ENCODE measurements around the gene TMEM39B.
"Not testable (repeated sequence)": the region's sequence is repeated elsewhere in the genome, so short reads cannot be mapped to it uniquely, and the experiment has no call there.

The TMEM39B gene

GRCh38 chr1:32116531-32116930 lies 43.8 kb downstream of the TMEM39B start:
- Mint-ChIP-seq H3K27ac (no peak overlapping the region), H3K4me1 (peaks cover 8% of the 10 kb centered on the region), H3K4me3 (no peak overlapping the region), H3K9me3 (no peaks in the 10 kb centered on the region), H3K27me3 (ENCODE audit: low read depth, poor library complexity) (no peaks in the 10 kb centered on the region), H3K36me3 (ENCODE audit: low read depth) (peaks cover 33% of the 10 kb centered on the region)
- no peak for DNase-seq
- TF ChIP-seq, protein P1, sequence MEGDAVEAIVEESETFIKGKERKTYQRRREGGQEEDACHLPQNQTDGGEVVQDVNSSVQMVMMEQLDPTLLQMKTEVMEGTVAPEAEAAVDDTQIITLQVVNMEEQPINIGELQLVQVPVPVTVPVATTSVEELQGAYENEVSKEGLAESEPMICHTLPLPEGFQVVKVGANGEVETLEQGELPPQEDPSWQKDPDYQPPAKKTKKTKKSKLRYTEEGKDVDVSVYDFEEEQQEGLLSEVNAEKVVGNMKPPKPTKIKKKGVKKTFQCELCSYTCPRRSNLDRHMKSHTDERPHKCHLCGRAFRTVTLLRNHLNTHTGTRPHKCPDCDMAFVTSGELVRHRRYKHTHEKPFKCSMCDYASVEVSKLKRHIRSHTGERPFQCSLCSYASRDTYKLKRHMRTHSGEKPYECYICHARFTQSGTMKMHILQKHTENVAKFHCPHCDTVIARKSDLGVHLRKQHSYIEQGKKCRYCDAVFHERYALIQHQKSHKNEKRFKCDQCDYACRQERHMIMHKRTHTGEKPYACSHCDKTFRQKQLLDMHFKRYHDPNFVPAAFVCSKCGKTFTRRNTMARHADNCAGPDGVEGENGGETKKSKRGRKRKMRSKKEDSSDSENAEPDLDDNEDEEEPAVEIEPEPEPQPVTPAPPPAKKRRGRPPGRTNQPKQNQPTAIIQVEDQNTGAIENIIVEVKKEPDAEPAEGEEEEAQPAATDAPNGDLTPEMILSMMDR (IDR thresholded peaks at IDR 0.05), result no peak

DNA sequence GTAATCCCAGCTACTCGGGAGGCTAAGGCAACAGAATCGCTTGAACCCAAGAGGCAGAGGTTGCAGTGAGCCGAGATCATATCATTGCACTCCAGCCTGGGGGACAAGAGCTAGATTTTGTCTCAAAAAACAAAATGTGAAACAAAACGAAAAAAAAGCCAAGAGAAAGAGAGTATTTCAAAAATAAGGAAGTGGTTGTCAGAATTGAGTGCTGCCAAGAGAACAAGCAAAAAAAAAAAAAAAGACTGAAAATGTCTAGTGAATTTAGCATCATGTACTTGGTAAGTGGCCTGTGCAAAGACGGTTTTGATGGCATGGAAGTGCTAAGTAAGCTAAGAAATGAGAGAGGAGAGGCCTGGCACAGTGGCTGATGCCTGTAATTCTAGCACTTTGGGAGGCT lies 49.4 kb downstream of the TMEM39B start:
- Mint-ChIP-seq H3K4me1 (peaks cover 6% of the 10 kb centered on the region), H3K36me3 (ENCODE audit: low read depth) (peaks cover 13% of the 10 kb centered on the region), H3K9me3 (no peaks in the 10 kb centered on the region), H3K27me3 (ENCODE audit: low read depth, poor library complexity) (peaks cover 5% of the 10 kb centered on the region), H3K4me3 (no peak overlapping the region), H3K27ac (peak overlapping the region; percentile 64)
- no peak for DNase-seq
- TF ChIP-seq, protein P1 (IDR thresholded peaks at IDR 0.05), result no peak

GRCh38 chr1:32123361-32123760 lies 50.6 kb downstream of the TMEM39B start:
- not testable (repeated sequence) for H3K27me3 Mint-ChIP-seq (ENCODE audit: low read depth, poor library complexity); H3K4me3 Mint-ChIP-seq; DNase-seq; H3K9me3 Mint-ChIP-seq; H3K27ac Mint-ChIP-seq; H3K36me3 Mint-ChIP-seq (ENCODE audit: low read depth)
- H3K4me1 Mint-ChIP-seq, result peaks cover 14% of the 10 kb centered on the region

- Mint-ChIP-seq H3K9me3 (no peaks in the 10 kb centered on the region), H3K27ac (no peak overlapping the region), H3K4me1 (peaks cover 14% of the 10 kb centered on the region), H3K27me3 (ENCODE audit: low read depth, poor library complexity) (peaks cover 5% of the 10 kb centered on the region), H3K4me3 (no peak overlapping the region), H3K36me3 (ENCODE audit: low read depth) (peaks cover 18% of the 10 kb centered on the region)
- TF ChIP-seq, protein P1 (IDR thresholded peaks at IDR 0.05), result no peak
- no peak for DNase-seq
Measured at GRCh38 chr1:32125313-32125712, 52.6 kb downstream of the TMEM39B start.

GRCh38 chr1:32126770-32127169 lies 54.0 kb downstream of the TMEM39B start:
- Mint-ChIP-seq H3K9me3 (no peaks in the 10 kb centered on the region), H3K36me3 (ENCODE audit: low read depth) (peaks cover 19% of the 10 kb centered on the region), H3K4me3 (no peak overlapping the region), H3K4me1 (peaks cover 14% of the 10 kb centered on the region), H3K27ac (peak overlapping the region; percentile 54), H3K27me3 (ENCODE audit: low read depth, poor library complexity) (peaks cover 5% of the 10 kb centered on the region)
- TF ChIP-seq, protein P1 (IDR thresholded peaks at IDR 0.05), result no peak
- DNase-seq, result no peak

GRCh38 chr1:32127409-32128198 lies 54.9 kb downstream of the TMEM39B start:
- Mint-ChIP-seq H3K9me3 (no peaks in the 10 kb centered on the region), H3K27me3 (ENCODE audit: low read depth, poor library complexity) (peaks cover 5% of the 10 kb centered on the region), H3K4me1 (peaks cover 10% of the 10 kb centered on the region), H3K4me3 (no peak overlapping the region), H3K27ac (peak overlapping the region; percentile 32), H3K36me3 (ENCODE audit: low read depth) (peaks cover 19% of the 10 kb centered on the region)
- no peak for DNase-seq
- TF ChIP-seq, protein P1 (IDR thresholded peaks at IDR 0.05), result no peak
